GM21367 (cell line): ENCODE data around the gene SMARCAL1.

ENCODE experiments used
- ATAC-seq: cut with Tn5 transposase; IDR thresholded peaks from one replicate; pipeline ENCODE4 v1.9.1; 2021; ENCODE audit not compliant: unreplicated experiment

SMARCAL1 gene

DNA sequence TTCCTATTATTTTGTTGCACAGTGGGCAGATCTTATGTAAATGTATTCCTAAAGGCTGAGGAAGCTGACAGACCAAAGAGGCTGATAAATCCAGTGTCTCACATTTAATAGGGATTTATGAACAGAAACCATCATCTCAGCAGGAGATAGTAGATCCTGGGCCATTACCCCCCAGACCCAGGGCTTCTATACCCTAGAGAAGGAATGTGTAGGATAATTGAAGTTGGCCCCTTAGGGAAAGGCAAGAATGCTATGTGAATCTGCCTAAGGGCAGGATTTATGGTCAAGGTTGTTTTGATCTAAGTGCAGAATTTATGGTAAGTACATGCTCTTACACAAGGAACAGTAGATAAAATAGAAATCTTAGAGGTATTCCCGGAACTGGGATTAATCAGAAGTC is 115.3 kb downstream of the SMARCAL1 start:
- ATAC-seq = no peak

DNA sequence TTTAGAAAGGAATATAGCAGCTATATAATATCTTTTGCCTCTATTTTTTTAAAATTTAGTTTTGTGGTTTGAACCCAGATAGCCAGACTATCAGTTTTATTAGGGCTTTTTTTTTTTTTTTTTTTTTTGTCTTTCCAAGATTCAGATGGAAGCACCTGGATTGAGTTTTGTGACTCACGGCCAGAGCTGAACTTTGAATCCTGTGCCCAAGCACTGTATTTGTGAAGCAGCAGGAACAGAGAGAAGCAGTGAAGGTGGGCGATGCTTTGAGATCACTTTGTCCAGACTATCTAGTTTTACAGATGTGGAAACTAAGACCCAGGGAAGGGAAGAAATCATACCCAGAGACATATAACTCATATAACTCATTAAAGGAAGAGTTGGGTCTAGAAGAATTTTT is 120.3 kb downstream of the SMARCAL1 start:
- ATAC-seq = no peak
